Measurements from ENCODE around the gene BRICD5.

GRCh38 chr16:2206420-2206779 is 4.3 kb downstream of the BRICD5 start:
- TF ChIP-seq CTCF (IDR thresholded peaks at IDR 0.05) (no peak), POLR2A (IDR thresholded peaks at IDR 0.05) (no peak)
